Measurements from ENCODE around the gene TEAD1. TPM values are rescaled to one million over a fixed set of nuclear protein-coding genes. Genes with fewer than 3 reads are reported as not detected.
A peak's percentile ranks its signal among the peaks of the same experiment; 100 is the strongest.

The TEAD1 gene
- total and polyA plus RNA-seq, 2 donors (not counting 3 experiments of a cell fraction or from before 2014, with no cell fraction given): 15.3 to 49.0 TPM

DNA sequence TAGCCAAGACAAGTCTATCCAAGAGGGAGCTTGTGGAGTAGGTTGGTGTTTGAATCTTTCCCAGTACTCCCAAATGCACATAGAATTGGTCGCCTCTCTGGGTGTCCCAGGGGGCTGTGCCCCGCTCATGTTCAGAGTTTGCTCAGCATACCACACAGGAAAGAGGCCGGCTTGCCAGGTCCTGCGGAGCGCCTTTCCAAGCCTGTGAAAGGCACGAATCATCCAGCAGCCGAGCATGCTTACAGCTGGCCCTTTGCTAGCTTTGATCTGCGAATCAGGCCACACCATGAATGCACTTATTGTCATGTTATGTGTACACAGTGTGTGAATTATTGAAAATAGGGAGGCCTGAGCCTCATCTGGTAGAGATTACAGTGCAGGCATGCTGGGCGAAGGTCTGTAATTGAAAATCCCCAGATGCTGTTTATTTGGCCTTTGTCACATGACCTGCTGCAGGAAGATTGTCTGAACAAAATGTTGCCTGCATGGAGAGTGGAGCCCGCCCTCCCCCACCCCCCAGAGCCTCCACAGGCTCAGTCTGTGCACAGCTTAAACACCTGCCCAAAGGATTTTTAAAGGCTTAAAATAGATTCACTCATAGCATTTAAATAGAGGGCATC lies 171.6 kb downstream of the TEAD1 start:
- Histone ChIP-seq H3K4me1 (ENCODE audit: control insufficient read depth, extremely low read depth, insufficient read depth, low read length) (peaks cover 34% of the 10 kb centered on the region), H3K9ac (replicated peaks; ENCODE audit: extremely low read depth, insufficient read depth, low read length) (no peak overlapping the region), H3K27ac (ENCODE audit: insufficient read depth, low read depth, low read length) (no peak overlapping the region), H3K4me2 (ENCODE audit: insufficient read depth, low read length) (no peak overlapping the region), H3K36me3 (ENCODE audit: control insufficient read depth in 2 of 2, extremely low read depth in 1 of 2, insufficient read depth in 2 of 2, low read length in 2 of 2) (no peaks in the 10 kb centered on the region), H4K20me1 (replicated peaks; ENCODE audit: control insufficient read depth, extremely low read depth, insufficient read depth, low read length) (no peaks in the 10 kb centered on the region), H3K79me2 (ENCODE audit: control insufficient read depth, insufficient read depth, low read length) (peaks cover 6% of the 10 kb centered on the region), H3K4me3 (replicated peaks in 1 of 3; ENCODE audit: insufficient read depth in 1 of 3, low read depth in 1 of 3, low read length in 3 of 3) (no peak overlapping the region), H3K27me3 (ENCODE audit: control insufficient read depth in 2 of 2, insufficient read depth in 2 of 2, low read length in 2 of 2) (no peaks in the 10 kb centered on the region), H2AFZ (ENCODE audit: low read depth, low read length) (no peak overlapping the region), H3K9me3 (replicated peaks; ENCODE audit: control insufficient read depth, insufficient read depth, low read length) (no peaks in the 10 kb centered on the region), H3K9me1 (replicated peaks; ENCODE audit: control insufficient read depth, extremely low read depth, insufficient read depth, low read length) (no peaks in the 10 kb centered on the region)
- POLR2A ChIA-PET: no interaction called here
- TF ChIP-seq FOS (IDR thresholded peaks at IDR 0.05; ENCODE audit: borderline replicate concordance, insufficient read depth, low read length) (no peak), GATA2 (IDR thresholded peaks at IDR 0.05; ENCODE audit: insufficient read depth, insufficient read length, low read depth, low read length) (no peak), MYC (IDR thresholded peaks at IDR 0.05; ENCODE audit: low read depth, low read length) (no peak), EZH2 (IDR thresholded peaks at IDR 0.05; ENCODE audit: borderline replicate concordance, low read depth, low read length, severe bottlenecking) (no peak), JUN (IDR thresholded peaks at IDR 0.05; ENCODE audit: borderline replicate concordance, insufficient read depth, insufficient read length, low read depth) (no peak), POLR2A (IDR thresholded peaks at IDR 0.05; ENCODE audit: low read depth, low read length) (no peak), POLR2AphosphoS5 (IDR thresholded peaks at IDR 0.05; ENCODE audit: insufficient read depth, low read depth, low read length) (no peak)
- TF ChIP-seq, protein P1, sequence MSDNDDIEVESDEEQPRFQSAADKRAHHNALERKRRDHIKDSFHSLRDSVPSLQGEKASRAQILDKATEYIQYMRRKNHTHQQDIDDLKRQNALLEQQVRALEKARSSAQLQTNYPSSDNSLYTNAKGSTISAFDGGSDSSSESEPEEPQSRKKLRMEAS (IDR thresholded peaks at IDR 0.05; ENCODE audit: insufficient read depth, insufficient read length): no peak
- TF ChIP-seq, protein P2, sequence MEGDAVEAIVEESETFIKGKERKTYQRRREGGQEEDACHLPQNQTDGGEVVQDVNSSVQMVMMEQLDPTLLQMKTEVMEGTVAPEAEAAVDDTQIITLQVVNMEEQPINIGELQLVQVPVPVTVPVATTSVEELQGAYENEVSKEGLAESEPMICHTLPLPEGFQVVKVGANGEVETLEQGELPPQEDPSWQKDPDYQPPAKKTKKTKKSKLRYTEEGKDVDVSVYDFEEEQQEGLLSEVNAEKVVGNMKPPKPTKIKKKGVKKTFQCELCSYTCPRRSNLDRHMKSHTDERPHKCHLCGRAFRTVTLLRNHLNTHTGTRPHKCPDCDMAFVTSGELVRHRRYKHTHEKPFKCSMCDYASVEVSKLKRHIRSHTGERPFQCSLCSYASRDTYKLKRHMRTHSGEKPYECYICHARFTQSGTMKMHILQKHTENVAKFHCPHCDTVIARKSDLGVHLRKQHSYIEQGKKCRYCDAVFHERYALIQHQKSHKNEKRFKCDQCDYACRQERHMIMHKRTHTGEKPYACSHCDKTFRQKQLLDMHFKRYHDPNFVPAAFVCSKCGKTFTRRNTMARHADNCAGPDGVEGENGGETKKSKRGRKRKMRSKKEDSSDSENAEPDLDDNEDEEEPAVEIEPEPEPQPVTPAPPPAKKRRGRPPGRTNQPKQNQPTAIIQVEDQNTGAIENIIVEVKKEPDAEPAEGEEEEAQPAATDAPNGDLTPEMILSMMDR (IDR thresholded peaks at IDR 0.05; ENCODE audit: extremely low read depth in 1 of 2, insufficient read depth in 1 of 2, low read depth in 1 of 2, low read length in 2 of 2): no peak
- DNase-seq (ENCODE audit: low read depth, low spot score) (peak; percentile 17), FAIRE-seq (no peak)
- no TSS peak for BruUV-seq (replicated peaks)
- intact Hi-C loops (cut with micrococcal nuclease): no loop called here
- CTCF ChIA-PET: interaction anchor here (2.0 kb wide), 1 partner anchor 24 kb away, joined by 12 read pairs; no protein-coding TSS in a partner anchor
- dilution Hi-C loops (cut with MboI; ENCODE audit: extremely low pct_ligation_motif_present, low sequenced_read_pairs): no loop called here
